KMS-11 (cell line): ENCODE results near the gene TICAM1.

Source experiments
- H2AFZ ChIP-seq: fragments of 200-600 bp; sonication (generic); 2 replicates; pipeline ENCODE4 v1.6.1; 2016; ENCODE audit warnings: antibody characterized with exemption, mixed run types, low read depth
- H3K27ac ChIP-seq: fragments of 200-600 bp; sonication (generic); 2 replicates; pipeline ENCODE4 v1.6.1; 2016; ENCODE audit warnings: mild to moderate bottlenecking, mixed run types
- H3K27me3 ChIP-seq: fragments of 200-600 bp; sonication (generic); 2 replicates; pipeline ENCODE4 v1.6.1; 2017; ENCODE audit warnings: mild to moderate bottlenecking, low read depth, mixed run types, moderate library complexity; ENCODE audit not compliant: insufficient read depth
- H3K36me3 ChIP-seq: fragments of 200-600 bp; sonication (generic); 2 replicates; pipeline ENCODE4 v1.6.1; 2017; ENCODE audit warnings: mild to moderate bottlenecking, mixed run types; ENCODE audit not compliant: insufficient read depth
- H3K4me1 ChIP-seq: fragments of 200-600 bp; sonication (generic); 2 replicates; pipeline ENCODE4 v1.6.1; 2016; ENCODE audit warnings: mild to moderate bottlenecking, low read depth, mixed run types; ENCODE audit not compliant: poor library complexity, severe bottlenecking
- H3K4me2 ChIP-seq: fragments of 200-600 bp; sonication (generic); 2 replicates; pipeline ENCODE4 v1.7.0; 2016; ENCODE audit warnings: mild to moderate bottlenecking, mixed run types
- H3K4me3 ChIP-seq: fragments of 200-600 bp; sonication (generic); IDR thresholded peaks from 2 replicates; pipeline ENCODE4 v1.6.1; 2017; ENCODE audit warnings: low read depth, low read length, mixed read lengths; ENCODE audit not compliant: insufficient read depth
- H3K79me2 ChIP-seq: fragments of 200-600 bp; sonication (generic); 2 replicates; pipeline ENCODE4 v1.6.1; 2016; ENCODE audit warnings: low read depth, mixed run types; ENCODE audit not compliant: insufficient read depth
- H3K9ac ChIP-seq: fragments of 200-600 bp; sonication (generic); 2 replicates; pipeline ENCODE4 v1.6.1; 2016; ENCODE audit warnings: mild to moderate bottlenecking, mixed run types
- H4K20me1 ChIP-seq: fragments of 200-600 bp; sonication (generic); 2 replicates; pipeline ENCODE4 v1.6.1; 2016; ENCODE audit warnings: mild to moderate bottlenecking, mixed run types; ENCODE audit not compliant: insufficient read depth
- TF ChIP-seq, protein P1 (sequence below): fragments of 200-600 bp; sonication (generic); conservative IDR thresholded peaks from 2 replicates; pipeline ENCODE4 v1.6.1; 2017; ENCODE audit warnings: low read depth, mild to moderate bottlenecking, antibody characterized with exemption, low read length, moderate library complexity, mixed read lengths

TICAM1 gene

DNA sequence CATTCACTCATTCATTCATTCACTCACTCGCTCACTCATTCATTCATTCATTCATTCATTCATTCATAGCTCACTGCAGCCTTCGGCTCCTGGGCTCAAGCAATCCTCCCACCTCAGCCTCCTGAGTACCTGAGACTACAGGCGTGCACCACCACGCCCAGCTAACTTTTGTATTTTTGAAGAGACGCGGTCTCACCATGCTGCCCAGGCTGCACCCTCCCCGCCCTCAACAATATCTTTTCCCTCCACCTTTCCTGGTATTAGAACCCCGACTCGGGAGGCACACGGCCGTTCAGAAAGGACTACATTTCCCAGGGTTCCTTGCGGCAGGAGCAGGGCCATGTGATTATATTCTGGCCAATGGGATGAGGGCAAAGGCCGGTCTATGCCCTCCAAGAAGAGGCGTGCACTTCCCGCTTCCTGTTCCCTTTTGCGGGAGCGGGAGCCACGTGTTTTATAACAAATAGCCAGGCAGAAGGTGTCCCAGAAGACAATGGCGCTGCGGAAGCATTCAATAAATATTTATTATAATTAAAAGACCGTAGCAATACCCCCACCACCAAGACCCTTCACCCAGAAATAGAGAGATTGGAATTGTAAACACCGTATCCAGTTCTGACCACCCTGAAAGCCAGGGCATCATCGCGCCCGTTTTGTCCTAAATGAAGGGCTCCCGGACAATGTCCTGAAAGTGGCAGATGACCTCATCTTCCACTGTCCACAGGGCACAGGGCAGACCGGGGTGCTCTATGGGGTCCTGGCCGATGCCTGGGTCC, 15.9 kb downstream of the TICAM1 start:
- no peak overlapping the region for H3K27ac ChIP-seq
- no peak overlapping the region for H3K9ac ChIP-seq
- peak overlapping the region; percentile 36; the same call in 1 of the 2 replicates for H2AFZ ChIP-seq
- peak overlapping the region; percentile 67; the same call in 1 of the 2 replicates for H3K4me2 ChIP-seq
- H3K27me3 ChIP-seq, result no peaks in the 10 kb centered on the region
- H3K79me2 ChIP-seq, result no peaks in the 10 kb centered on the region
- no peaks in the 10 kb centered on the region for H4K20me1 ChIP-seq
- no peaks in the 10 kb centered on the region for H3K36me3 ChIP-seq
- TF ChIP-seq, protein P1, sequence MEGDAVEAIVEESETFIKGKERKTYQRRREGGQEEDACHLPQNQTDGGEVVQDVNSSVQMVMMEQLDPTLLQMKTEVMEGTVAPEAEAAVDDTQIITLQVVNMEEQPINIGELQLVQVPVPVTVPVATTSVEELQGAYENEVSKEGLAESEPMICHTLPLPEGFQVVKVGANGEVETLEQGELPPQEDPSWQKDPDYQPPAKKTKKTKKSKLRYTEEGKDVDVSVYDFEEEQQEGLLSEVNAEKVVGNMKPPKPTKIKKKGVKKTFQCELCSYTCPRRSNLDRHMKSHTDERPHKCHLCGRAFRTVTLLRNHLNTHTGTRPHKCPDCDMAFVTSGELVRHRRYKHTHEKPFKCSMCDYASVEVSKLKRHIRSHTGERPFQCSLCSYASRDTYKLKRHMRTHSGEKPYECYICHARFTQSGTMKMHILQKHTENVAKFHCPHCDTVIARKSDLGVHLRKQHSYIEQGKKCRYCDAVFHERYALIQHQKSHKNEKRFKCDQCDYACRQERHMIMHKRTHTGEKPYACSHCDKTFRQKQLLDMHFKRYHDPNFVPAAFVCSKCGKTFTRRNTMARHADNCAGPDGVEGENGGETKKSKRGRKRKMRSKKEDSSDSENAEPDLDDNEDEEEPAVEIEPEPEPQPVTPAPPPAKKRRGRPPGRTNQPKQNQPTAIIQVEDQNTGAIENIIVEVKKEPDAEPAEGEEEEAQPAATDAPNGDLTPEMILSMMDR, result no peak
- H3K4me1 ChIP-seq, result peaks cover 36% of the 10 kb centered on the region
- no peak overlapping the region for H3K4me3 ChIP-seq

DNA sequence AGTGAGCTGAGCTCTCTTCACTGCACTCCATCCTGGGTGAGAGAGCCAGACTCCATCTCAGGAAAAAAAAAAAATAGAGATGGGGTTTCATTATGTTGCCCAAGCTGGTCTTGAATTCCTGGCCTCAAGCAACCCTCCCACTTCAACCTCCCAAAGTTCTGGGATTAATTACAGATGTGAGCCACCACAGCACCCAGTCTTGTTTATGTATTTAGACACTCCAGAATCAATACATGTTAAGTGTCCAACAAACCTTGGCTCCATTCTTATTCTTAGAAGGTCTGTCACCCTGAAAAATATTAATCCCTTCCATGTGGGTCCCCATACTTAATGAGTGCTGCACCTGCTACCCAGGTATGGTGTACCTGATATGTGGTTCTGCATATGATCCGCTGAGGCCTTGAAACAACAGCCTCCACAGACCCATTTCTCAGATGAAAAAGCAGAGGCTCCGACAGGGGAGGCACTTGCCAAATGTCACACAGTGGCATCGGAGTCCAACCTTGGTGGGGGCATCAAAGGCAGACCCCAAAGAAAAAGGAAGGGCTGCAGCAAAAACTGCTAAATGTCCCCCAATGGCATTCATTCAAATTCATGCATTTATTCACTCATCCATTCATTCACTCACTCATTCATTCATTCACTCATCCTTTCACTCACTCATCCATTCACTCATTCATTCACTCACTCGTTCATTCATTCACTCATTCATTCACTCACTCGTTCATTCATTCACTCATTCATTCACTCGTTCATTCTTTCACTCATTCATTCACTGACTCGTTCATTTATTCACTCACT, 16.7 kb downstream of the TICAM1 start:
- Histone ChIP-seq H3K9ac (no peak overlapping the region), H2AFZ (peak overlapping the region; percentile 36; the same call in 1 of the 2 replicates), H3K27me3 (no peaks in the 10 kb centered on the region), H3K4me2 (0 out of 2 replicates have a peak overlapping the region, but pooled peaks have one; percentile 67), H4K20me1 (no peaks in the 10 kb centered on the region), H3K27ac (no peak overlapping the region), H3K4me1 (peaks cover 36% of the 10 kb centered on the region), H3K4me3 (no peak overlapping the region), H3K79me2 (no peaks in the 10 kb centered on the region), H3K36me3 (no peaks in the 10 kb centered on the region)
- TF ChIP-seq, protein P1, result no peak

DNA sequence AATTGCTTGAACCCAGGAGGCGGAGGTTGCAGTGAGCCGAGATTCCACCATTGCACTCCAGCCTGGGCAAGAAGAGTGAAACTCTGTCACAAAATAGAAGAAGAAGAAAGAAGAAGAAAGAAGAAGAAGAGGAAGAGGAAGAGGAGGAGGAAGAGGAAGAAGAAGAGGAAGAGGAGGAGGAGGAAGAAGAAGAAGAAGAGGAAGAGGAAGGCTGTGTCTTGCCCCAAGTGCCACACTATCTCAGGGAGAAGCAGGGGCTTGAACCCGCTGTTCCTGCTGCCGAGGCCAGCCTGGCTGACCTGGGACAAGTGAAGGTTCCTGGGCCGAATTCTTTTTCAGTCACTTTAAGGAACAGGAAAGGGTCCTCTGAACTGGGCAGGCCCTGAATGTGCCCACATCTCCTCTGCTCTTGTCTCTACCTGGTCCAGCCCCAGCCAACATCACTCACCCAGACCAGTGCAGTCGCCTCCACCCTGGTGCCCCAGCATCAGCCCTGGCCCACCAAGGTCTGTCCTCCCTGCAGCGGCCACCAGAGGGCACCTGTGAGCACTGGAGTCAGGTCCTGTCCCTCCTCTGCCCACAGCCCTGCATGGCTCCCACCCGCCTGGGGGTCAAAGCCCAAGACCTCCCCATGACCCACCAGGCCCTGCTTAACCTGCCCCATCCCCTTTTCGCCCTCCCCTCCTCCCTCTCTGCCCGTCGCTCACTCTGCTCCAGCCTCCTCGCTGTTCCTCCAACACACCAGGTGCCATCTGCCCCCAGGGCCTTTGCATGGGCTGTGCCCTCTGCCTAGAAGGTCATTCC, 20.0 kb downstream of the TICAM1 start:
- Histone ChIP-seq H3K79me2 (no peaks in the 10 kb centered on the region), H3K27ac (no peak overlapping the region), H3K4me3 (no peak overlapping the region), H3K27me3 (no peaks in the 10 kb centered on the region), H3K4me2 (no peak overlapping the region), H3K4me1 (peaks cover 39% of the 10 kb centered on the region), H3K36me3 (no peaks in the 10 kb centered on the region), H4K20me1 (no peaks in the 10 kb centered on the region), H2AFZ (no peak overlapping the region), H3K9ac (no peak overlapping the region)
- TF ChIP-seq, protein P1, result peak; percentile 86

DNA sequence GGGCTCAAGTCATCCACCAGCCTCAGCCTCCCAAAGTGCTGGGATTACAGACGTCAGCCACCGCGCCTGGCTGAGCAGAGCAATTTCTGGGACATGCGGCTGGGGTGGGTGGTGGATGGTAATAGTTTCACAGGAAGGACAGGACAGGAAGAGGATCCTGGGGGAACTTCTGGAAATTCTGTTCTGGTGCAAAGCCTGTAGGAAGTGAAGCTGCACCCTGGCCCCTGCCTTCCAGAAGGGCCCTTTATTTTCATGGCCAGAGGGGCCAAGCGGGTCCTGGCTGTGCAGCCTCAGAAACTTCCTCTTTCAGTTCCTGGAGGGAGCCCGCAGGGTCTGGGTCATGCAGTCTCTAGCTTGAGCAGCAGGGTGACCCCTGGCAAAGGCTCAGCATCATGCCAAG, 24.3 kb downstream of the TICAM1 start:
- H4K20me1 ChIP-seq, result no peaks in the 10 kb centered on the region
- no peak overlapping the region for H3K9ac ChIP-seq
- TF ChIP-seq, protein P1, result no peak
- no peaks in the 10 kb centered on the region for H3K79me2 ChIP-seq
- no peak overlapping the region for H3K4me2 ChIP-seq
- H3K4me1 ChIP-seq, result peaks cover 3% of the 10 kb centered on the region
- H2AFZ ChIP-seq, result no peak overlapping the region
- H3K27ac ChIP-seq, result no peak overlapping the region
- no peaks in the 10 kb centered on the region for H3K36me3 ChIP-seq
- H3K4me3 ChIP-seq, result no peak overlapping the region
- H3K27me3 ChIP-seq, result no peaks in the 10 kb centered on the region
